ENCODE data around the gene MUC5AC.

- no peak for TF ChIP-seq CTCF (IDR thresholded peaks at IDR 0.05 in 8 of 11, conservative IDR thresholded peaks at IDR 0.05 in 3 of 11)
- no peak for TF ChIP-seq POLR2A (IDR thresholded peaks at IDR 0.05)
- no peak for TF ChIP-seq POLR2AphosphoS5 (IDR thresholded peaks at IDR 0.05)
Observed at GRCh38 chr11:1209371-1210057, 51.8 kb downstream of the MUC5AC start.
